Stimulated activated CD4-positive, alpha-beta T cell treated with anti-CD3 and anti-CD28 coated beads, Interleukin-1b, Interleukin-23, amount 100 ng/mL, for 48 hours (primary cell): ENCODE data around the gene TRPT1.

Source experiments
- DNase-seq: peaks from one replicate; pipeline ENCODE4 v3.0.0-alpha.2; 2020

The TRPT1 gene

DNA sequence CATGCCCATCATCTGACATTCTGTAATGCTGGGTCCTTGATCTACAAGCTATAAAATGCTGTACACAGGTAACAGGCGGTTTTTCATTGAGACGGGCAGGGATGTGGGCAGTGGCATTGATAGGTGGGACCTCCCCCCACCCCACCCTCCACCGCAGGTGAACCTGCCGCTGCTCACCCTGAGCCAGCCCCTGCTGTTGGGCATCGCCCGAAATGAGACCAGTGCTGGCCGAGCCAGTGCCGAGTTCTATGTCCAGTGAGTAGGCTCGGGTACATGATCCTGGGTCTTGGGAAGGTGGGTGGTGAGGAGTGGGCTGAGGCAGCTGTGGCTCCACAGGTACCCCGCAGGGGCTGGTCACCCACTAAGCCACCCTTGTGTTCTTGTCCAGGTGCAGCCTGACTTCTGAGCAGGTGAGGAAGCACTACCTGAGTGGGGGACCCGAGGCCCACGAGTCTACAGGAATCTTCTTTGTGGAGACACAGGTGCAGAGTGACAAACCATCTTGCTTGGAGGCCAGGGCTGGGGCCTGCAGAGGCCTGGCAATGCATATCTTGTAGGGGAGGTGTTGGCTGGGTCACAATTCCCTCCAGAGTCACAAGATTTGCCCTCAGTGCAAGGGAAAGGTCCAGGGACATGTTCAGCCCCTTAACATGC lies 3.2 kb upstream of the TRPT1 start:
- no peak for DNase-seq

DNA sequence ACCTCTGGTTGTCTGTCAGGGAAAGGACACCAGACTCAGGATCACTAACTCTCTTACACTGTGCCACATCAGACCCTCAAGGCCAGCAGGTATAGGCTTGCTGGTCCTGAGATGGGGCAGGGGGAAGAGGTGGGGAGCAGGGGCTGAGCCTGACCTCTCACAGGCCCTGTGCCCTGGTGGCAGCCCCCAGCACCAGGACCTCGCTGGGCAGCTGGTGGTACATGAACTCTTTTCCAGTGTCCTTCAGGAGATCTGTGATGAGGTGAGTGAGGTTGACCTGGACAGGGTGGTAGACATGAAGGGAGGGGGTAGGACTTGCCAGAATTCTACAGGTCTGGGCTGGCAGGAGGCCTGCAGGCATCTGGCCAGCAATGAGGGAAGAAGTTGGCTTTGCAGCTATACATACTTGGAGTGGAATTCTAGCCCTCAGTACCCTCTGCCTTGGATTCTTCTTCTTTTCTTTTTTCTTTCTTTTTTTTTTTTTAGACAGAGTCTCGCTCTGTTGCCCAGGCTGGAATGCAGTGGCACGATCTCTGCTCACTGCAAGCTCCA lies 1.5 kb upstream of the TRPT1 start:
- no peak for DNase-seq

DNA sequence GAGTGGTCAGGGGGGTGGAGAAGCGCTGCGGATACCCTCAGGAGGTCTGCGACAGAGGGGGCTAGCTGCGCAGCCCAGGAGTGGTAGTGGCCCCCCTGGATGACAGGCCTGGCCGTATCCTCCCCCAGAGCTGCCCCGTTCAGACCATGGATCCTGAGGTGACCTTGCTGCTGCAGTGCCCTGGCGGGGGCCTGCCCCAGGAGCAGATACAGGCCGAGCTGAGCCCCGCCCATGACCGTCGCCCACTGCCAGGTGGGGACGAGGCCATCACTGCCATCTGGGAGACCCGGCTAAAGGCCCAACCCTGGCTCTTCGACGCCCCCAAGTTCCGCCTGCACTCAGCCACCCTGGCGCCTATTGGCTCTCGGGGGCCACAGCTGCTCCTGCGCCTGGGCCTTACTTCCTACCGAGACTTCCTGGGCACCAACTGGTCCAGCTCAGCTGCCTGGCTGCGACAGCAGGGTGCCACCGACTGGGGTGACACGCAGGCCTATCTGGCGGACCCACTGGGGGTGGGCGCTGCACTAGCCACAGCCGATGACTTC lies 593 bp upstream of the TRPT1 start:
- DNase-seq: peak; percentile 63

DNA sequence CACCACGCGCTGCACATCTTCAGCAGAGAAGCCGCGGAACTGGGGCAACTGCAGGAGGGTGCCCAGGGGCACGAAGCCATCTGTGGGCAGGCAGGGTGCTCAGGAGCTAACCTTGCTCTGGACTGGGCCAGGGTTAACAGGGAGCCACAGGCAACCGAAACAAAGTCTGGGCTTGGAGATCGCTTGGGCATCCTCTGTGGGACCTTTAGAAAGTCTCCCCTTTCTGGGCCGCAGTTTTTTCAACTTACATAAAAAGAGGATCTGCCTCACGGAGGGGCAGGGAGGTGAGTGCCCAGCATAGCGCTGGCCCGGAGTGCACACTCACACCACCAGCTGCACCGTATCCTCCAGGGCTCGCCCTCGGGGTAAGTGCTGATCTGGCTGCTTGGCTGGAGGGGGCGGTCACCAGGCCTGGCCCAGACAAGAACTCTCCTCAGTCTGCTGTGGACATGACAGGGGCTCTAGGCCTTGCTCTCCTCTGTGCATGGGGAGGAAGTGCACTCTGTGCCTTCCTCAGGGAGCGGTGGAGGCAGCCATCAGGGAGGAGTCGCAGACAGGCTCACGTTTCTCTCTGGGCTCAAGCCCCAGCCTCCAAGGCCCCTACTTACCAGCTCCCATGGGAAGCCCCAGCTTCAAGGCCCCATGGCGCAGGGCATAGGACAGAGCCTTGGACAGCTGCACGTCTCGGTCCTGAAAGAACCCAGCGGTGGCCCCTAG lies 937 bp downstream of the TRPT1 start:
- no peak for DNase-seq

DNA sequence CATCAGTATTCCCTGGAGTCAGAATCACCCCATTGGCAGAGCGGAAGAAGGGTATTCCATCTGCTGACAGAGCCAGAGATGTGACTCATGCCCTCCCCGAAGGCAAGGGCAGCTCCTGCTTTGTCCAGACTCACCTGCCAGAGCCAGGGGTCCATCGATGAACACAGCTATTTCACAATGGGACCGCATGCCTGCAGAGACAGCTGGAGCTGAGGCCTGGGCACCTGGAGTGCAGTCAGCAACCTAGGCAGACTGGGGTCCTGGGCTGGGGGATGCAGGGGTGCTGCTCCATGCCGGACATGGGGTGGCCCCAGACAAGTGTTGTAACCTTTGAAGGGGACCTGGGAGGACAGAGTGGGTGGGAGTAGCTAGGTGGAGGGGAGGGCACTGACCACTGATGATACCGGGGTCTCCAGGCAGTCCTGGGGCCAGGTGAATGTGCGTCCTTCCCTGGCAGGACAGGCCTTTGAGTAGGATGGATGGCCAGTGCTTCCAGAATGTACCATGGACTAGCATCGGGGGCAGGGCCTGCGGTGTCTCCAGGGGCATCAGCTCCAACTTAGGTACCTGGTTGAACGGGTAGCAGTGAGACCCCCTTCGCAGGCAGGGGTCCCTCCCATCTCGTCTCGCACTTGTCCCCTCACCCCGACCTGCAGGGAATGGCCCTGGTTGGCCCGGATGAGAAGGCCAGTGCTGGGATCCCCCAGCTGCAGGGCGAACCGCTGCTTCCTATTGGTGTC lies 1.7 kb downstream of the TRPT1 start:
- no peak for DNase-seq

DNA sequence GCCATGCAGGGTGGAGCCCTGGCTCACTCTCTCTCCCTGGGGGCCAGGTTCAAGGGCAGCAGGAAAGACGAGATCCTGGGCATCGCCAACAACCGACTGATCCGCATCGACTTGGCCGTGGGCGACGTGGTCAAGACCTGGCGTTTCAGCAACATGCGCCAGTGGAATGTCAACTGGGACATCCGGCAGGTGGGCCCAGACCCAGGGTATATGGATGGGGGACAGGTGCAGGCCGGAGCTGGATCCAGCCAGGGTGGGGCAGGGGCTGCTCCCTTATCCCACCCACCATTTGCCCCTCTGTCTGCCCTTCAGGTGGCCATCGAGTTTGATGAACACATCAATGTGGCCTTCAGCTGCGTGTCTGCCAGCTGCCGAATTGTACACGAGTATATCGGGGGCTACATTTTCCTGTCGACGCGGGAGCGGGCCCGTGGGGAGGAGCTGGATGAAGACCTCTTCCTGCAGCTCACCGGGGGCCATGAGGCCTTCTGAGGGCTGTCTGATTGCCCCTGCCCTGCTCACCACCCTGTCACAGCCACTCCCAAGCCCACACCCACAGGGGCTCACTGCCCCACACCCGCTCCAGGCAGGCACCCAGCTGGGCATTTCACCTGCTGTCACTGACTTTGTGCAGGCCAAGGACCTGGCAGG lies 2.9 kb downstream of the TRPT1 start:
- DNase-seq: no peak

DNA sequence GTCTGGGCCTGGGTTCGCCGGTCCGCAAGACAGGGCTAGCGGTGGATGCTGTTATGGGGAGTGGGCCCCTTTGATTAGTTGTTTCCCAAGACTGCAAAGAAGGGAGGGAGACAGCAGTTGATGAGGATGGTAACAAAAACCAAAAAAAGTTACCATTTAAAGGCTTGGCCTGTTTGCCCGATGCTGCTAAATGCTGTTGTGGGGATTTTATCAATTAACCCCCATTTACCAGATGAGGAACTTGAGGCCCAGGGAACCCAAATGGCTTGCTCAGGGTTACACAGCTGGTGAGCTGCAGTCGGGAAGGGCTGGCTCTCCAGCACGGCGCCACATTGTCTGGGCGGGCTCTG lies 3.4 kb downstream of the TRPT1 start:
- no peak for DNase-seq

DNA sequence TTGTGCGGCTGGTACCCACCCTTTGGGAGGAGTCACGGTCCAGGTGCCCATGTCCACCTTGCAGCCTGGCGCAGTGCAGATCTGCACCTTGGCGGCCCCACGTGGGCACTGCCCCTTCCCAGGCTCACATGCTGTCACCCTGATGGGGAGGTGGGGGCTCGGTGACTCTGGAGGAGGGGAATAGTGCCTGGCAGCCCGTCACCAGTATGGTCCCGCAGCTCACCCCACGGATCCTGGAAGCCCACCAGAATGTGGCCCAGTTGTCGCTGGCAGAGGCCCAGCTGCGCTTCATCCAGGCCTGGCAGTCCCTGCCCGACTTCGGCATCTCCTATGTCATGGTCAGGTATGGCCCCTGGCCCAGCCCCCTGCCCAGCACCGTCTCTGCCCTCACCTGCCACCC lies 5.2 kb downstream of the TRPT1 start:
- DNase-seq: no peak

DNA sequence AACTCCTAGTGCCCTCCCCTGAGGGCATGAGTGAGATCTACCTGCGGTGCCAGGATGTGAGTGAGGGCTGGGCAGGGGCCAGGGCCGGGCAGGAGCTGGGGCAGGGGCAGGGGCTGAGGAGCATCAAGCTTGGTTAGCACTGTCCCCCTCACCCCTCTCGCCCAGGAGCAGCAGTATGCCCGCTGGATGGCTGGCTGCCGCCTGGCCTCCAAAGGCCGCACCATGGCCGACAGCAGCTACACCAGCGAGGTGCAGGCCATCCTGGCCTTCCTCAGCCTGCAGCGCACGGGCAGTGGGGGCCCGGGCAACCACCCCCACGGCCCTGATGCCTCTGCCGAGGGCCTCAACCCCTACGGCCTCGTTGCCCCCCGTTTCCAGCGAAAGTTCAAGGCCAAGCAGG lies 5.7 kb downstream of the TRPT1 start:
- DNase-seq: no peak

DNA sequence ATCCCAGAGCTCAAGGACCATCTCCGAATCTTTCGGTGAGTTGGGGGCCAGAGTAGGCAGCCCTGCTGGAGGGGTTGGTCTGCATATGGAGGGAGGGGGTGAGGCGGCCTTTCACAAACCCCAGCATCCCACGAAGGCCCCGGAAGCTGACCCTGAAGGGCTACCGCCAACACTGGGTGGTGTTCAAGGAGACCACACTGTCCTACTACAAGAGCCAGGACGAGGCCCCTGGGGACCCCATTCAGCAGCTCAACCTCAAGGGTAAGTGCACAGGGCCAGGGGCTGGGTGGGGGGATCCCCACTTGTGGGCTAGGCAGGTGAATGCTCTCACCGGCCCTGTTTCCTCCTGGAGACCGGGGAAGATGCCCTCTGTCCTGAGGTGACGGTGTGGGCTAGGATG lies 6.2 kb downstream of the TRPT1 start:
- no peak for DNase-seq

DNA sequence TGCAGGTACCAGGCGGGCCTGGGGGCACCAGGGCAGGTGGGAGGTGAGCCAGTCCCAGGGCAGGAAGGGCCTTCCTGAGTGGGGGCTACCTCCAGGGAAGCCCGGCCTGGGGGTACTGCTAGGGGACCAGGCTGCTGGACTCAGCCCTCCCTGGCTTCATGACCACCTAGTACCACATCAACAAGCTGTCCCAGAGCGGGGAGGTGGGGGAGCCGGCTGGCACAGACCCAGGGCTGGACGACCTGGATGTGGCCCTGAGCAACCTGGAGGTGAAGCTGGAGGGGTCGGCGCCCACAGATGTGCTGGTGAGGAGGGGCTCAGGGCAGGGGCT lies 6.7 kb downstream of the TRPT1 start:
- DNase-seq: no peak

DNA sequence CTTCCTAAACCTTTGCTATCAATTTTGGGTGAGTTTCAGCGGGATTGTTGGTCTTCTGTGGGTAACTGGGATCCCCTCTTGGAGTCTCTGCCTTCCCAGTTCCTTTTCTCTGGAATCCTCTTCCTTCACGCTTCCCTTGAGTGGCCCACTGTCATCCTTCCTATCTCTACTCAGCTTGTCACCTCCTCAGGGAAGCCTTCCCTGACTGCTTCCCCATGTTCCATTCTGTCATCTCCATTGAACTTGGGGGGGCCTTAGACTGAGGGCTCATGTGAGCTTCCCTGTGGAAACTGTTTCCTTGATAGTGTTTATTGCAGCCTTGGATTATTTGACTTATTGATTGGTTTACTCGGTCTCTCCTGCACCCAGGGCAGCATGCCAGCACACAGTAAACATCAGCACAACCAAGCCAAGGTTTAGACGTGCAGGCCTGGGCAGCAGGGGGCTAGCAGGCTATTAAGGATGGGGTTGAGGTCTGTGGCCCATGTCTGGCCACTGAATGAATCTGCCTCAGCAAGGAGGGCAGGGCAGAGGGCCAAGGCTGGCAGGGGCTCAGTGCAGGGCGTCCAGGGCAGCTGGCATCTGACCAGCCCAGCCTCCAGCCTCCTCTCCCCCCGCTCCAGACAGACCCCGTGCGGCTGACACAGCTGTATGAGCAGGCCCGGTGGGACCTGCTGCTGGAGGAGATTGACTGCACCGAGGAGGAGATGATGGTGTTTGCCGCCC lies 7.2 kb downstream of the TRPT1 start:
- DNase-seq: no peak

DNA sequence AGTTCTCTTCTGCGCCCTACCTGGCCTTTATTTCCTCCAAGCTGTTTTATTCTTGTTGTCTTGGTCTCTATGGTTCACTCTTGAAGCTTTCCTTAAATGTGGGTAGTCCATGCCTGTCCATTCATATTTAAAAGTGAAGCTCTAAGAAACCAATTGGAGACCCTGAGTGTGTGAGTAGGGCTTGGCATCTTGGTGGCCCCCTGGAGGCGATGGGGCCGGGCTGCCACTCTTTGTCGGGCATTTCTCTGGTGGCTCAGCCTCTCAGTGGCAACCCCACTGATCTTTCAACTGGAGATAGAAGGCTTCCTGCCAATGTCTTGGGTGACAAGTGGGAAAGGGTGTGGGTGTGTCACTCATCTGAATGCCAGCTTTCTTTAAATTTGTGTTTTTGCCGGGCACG lies 9.1 kb downstream of the TRPT1 start:
- DNase-seq: no peak

DNA sequence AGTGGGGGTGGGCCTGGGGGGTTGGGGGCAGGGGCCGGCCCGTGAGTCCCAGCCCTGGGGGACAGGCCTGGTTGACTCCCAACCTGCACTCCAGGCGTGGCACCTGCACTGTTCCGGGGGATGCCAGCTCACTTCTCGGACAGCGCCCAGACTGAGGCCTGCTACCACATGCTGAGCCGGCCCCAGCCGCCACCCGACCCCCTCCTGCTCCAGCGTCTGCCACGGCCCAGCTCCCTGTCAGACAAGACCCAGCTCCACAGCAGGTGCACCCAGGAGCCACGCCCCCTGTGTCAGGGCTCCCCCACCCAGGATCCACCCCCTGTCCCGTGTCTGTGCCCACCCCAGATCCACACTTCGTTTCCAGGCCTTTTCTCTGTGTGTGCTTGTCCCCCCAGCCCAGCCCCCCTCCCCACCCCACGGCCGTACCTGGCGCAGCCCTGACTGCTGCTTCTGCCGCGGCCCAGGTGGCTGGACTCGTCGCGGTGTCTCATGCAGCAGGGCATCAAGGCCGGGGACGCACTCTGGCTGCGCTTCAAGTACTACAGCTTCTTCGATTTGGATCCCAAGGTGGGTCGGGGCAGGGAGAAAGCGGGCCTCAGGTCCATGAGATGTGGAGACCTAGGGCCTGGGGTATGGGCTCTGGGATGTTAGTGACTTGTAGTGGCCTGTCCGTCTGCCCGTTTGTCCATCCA lies 14.7 kb downstream of the TRPT1 start:
- DNase-seq: no peak

DNA sequence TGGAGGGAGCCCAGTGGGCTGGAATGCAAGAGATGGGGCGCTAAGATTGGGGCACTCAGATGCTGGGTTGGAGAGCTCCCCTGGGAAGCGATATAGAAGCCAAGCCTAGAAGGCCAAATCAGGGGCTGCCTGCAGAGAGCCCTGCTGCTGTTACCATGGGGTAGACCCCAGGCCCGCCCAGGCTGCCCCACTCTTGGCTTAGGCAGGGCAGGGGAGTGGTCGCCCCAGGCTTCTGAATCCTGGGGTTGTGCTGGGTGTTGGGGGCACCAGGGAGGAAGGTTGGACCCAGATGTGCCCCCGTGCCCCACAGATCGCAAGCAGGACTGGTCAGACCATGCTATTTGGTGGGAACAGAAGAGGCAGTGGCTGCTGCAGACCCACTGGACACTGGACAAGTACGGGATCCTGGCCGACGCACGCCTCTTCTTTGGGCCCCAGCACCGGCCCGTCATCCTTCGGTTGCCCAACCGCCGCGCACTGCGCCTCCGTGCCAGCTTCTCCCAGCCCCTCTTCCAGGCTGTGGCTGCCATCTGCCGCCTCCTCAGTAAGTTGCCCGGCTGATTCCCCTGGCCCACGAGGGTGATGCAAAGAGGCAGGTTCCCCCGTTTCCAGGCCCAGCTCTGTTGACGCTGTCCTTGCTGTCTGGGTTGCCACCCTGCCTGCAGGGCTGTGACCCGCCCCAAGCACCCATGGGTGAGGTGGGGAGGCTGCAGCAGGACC lies 15.5 kb downstream of the TRPT1 start:
- no peak for DNase-seq

DNA sequence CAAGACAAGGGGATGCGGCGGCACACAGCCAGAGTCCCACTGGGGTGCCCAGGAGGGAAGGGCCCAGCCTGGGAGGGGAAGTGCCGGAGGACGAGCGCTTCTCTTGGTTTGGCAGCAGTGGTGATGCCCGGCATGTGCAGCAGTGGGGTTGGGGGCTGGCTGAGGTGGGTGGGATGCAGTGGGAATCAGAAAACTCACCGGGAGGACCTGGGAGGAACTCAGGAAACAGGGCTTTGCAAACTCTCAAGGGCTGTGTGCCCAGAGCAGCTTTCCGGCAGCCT lies 16.5 kb downstream of the TRPT1 start:
- DNase-seq: no peak

DNA sequence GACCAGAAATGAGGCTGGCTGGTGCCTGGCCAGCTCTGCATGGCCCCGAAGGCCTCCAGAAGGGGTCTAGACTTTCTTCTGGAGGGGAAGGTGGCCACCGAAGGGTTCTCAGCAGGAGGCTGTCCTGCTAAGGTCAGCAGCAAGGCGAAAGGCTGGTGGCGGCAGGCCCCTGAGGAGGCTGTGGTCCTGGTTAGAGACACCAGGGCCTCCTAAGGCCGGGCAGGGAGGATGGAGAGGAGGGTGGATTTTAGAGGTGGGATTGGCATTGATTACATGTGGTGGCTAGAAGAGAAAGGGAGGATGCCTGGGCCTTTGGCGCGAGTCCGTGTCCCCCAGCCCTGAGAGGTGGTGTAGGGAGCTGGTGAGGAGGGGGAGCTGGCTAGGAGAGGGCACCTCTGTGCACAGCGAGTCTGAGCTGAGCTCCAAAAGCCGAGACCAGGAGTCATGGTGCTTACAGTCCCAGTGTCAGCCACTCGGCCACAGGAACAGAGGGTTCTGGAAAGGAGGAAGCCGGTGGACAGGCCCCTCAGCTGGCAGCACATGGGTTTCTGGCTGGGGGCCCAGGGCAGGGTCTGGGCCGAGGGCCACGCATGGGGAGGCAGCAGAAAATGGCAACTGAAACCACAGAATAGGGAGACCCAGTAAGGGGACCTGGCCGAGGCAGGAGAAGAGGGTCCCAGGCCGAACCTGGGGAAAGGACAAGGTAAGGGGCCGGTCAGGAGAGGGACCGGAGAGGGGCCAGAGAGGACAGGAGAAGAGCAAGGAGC lies 17.0 kb downstream of the TRPT1 start:
- DNase-seq: no peak

DNA sequence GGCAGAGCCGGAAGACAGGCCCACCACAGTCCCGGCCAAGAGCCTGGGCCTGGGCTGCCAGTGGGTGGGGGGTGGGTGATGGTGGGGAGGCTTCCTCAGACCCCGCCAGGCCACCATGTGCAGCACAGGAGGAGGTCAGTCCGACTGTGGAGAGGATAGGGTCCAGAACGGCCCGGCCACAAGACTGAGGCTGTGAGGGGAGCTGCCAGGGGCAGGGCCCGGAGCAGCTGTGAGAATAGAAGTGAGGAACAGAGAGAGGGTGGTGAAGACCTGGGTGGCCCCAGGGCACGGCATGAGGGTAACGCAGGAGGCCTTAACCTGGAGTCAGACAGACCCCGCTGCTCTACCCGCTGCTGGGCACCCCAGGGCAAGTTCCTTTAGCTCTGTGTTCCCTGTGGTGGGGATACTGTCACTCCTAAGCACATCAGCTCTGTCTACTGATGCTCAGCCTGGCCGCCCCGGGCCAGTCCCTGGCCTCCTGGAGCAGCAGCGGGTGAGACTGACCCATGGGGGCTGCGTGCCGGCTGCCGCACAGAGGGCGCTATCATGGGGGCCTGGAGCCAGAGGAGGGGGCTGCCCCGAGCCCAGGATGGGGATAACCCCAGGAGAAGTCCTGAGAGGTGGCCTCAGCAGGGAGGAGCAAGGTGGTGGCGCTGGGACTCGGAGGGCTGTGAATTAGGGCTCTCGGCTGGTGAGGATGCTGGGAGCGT lies 17.7 kb downstream of the TRPT1 start:
- DNase-seq: no peak

DNA sequence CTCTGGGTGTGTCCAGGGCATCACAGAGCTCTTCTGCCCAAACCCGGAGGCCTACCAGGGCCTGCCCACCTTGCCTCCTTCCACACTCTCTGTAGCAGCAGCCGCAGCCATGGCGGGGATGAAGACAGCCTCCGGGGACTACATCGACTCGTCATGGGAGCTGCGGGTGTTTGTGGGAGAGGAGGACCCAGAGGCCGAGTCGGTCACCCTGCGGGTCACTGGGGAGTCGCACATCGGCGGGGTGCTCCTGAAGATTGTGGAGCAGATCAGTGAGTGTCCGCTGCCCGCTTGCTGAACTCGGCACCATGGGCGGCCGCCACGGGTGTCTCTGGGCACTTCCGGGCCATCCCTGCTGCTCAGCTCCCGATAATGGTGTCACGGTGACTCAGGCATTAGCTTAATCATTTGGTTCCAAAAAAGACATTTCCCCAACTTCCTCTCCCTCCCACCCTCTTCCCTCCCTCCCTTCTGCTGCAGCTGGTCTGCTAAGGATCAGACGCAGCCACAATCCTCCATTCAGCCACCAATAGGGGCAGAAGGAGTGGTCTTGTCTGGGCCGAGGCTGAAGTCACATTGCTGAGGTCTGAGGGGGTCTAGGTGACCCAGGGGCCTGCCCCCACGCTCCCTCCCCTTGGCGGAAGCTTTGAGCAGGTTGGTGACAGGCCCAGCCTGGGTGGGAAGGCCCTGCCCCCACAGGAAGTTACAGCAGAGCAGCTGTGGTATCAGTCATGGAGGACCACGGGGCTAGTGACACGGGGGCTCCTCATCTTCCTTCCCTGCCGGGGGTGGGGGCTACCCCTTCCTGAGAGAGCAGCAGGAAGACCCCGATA lies 18.5 kb downstream of the TRPT1 start:
- peak; percentile 88 for DNase-seq
